Activated effector memory CD4-positive, alpha-beta T cell treated with Interleukin-2 at 50 U/mL for 16 hours (primary cell): ENCODE results near the gene LAMA3.
"Not testable (repeated sequence)": the region's sequence is repeated elsewhere in the genome, so short reads cannot be mapped to it uniquely, and the experiment has no call there.

Experiments used
- DNase-seq: peaks from one replicate; pipeline ENCODE4 v3.0.0-alpha.2; 2020

Gene LAMA3

GRCh38 chr18:23710068-23710527 is 20.8 kb downstream of the LAMA3 start:
- DNase-seq: no peak

DNA sequence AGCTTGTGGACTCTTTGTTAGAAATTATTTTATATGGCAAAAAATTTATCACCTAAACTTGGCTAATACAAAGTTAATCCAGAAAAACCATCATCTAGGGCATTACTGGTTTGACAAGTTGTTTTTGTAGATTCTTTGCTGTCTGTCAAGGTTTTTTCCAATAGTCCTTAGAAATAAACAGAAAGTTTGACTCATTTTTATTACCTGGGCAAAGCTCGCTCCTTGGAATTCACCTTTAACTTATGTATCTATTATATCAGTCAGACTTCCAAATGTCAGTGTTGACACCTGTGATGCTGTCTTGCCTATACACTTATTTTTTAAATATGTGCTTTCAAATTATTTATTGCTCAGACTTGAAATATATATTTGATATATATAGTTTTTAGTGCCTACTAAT is 21.7 kb downstream of the LAMA3 start:
- no peak for DNase-seq

GRCh38 chr18:23711426-23711825 is 22.2 kb downstream of the LAMA3 start:
- no peak for DNase-seq

- DNase-seq: no peak
These were observed 23.2 kb downstream of the LAMA3 start for GRCh38 chr18:23712445-23712844.

DNA sequence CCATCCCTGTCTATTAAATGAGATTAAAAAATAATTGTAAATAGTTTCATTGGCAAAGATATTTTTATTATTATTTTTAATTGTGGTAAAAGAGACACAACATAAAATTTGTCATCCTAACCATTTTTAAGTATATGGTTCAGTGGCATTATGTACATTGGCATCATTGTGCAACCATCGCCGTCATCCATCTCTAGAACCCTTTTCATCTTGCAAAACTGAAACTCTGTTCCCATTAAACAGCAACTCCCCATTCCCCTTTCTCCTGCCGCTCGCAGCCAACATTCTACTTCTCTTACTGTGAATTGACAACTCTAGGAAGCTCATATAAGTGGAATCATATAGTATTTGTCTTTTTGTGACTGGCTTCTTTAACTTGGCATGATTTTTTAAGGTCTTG is 25.3 kb downstream of the LAMA3 start:
- no peak for DNase-seq

DNA sequence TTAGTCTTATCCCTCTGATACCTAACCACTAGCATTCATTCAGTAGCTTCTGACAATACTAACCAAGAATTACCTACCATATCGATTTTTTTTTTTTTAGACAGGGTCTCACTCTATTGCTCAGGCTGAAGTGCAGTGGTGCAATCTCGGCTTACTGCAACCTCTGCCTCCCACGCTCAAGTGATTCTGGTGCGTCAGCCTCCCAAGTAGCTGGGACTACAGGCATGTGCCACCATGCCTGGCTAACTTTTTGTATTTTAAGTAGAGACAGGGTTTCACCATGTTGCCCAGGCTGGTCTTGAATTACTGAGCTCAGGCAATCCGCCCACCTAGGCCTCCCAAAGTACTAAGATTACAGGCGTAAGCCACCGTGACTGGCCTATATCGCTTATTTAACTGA is 26.8 kb downstream of the LAMA3 start:
- DNase-seq: not testable (repeated sequence)

GRCh38 chr18:23716516-23716915 is 27.3 kb downstream of the LAMA3 start:
- DNase-seq: no peak

- DNase-seq: no peak
These were observed 27.7 kb downstream of the LAMA3 start for GRCh38 chr18:23716966-23717365.

- no peak for DNase-seq
These were observed 29.0 kb downstream of the LAMA3 start for GRCh38 chr18:23718243-23718720.

DNA sequence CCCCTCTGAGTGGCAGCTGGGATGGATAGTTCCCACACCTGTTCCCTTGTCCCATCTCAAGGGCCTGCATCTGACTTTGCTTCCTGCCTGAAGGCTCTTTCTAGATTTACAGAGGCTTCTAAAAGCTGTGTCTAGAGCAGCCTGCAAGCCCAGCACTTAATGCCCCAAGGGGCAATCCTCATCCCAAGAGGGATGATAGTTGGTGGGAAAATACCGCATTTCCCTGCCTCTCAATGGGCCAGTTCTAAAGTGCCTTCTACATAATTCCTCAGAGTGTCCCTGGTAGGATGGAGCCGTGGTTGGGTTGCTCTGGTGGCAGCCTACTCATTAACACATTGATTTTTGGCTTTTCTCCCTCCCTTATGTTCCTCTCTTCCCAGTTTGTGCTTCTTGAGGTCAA is 29.5 kb downstream of the LAMA3 start:
- DNase-seq: no peak

DNA sequence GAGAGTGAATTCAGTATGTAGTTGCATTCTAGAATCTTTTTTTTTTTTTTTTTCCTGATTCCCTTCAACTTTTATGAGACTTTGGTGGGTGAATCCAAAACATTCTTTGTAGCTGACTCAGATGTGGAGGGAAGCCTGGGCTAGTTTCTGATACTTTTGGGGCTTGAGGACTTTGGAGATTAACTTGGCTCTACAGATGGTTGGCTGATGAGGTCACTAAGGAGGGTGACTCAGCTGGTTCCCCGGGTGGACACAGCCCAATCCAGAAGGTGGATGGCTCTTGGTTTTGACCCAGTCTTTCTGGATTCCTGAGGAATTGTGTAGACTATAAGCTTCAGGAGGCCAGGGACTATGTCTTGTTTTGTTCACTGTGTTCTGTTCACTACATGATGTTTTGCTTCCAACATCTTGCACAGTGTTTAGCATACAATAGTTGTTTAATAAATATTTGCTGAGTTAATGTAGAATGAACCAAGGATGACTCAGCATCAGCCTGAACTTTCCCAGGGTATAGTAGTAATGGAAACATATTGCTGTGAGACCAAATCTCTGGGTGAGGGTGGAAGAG is 30.5 kb downstream of the LAMA3 start:
- no peak for DNase-seq

GRCh38 chr18:23721696-23722480 is 32.6 kb downstream of the LAMA3 start:
- no peak for DNase-seq

GRCh38 chr18:23722646-23723045 is 33.4 kb downstream of the LAMA3 start:
- DNase-seq: no peak

GRCh38 chr18:23723121-23723520 is 33.9 kb downstream of the LAMA3 start:
- no peak for DNase-seq

- DNase-seq: no peak
These were observed 35.4 kb downstream of the LAMA3 start for GRCh38 chr18:23724681-23725080.

DNA sequence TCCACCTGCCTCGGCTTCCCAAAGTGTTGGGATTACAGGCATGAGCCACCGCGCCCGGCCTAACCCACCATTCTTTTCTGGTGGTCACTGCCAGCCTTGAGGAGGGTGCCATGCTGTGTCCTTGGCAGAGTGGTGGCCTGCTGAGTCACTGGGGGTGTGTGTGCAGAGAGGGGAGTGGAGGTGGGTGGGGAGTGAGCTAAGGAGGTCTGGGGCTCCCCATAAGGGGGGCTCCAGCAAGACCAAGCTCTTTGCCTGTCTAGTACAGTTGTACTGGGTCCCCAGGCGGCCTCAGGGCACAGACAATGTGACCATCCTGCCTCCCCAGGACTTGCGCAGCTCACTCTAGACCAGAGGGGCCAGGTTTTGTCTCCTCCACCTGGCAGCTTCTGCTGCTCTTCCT is 36.1 kb downstream of the LAMA3 start:
- DNase-seq: no peak

GRCh38 chr18:23725827-23726661 is 36.8 kb downstream of the LAMA3 start:
- no peak for DNase-seq

DNA sequence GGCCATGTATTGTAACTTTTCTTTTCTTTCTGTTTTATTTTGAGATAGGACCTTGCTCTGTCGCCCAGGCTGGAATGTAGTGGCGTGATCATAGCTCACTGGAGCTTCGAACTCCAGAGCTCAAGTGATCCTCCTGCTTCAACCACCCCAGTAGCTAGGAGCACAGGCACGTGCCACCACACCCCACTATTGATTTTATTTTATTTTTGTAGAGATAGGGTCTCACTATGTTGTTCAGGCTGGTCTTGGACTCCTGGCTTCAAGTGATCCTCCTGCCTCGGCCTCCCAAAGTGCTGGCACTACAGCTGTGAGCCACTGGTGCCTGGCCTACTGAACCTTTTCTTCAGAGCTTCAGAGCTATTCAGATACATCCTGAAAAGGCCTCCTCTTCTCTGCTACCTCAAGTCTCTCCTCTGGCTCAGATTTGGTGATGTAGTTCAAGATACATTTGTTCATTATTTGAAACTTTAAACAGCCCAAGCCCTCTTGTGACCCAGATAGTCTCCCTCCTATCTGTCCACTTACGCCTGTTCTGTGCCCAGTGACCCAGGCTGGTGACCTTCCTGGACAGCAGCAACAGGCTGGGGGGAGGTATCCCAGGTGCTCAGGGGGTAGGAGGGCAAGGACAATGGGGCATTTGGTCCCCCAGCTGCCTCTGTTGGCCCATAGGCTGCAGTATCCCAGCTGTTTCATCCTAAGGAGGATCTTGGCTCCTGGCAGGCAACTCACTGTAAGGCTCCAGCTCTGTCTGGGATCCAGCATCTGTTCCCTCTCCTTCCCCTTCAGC is 38.6 kb downstream of the LAMA3 start:
- no peak for DNase-seq

GRCh38 chr18:23730857-23731256 is 41.6 kb downstream of the LAMA3 start:
- no peak for DNase-seq

- DNase-seq: no peak
These were observed 42.6 kb downstream of the LAMA3 start for GRCh38 chr18:23731861-23732260.

GRCh38 chr18:23732439-23732838 is 43.2 kb downstream of the LAMA3 start:
- no peak for DNase-seq

GRCh38 chr18:23733265-23733664 is 44.0 kb downstream of the LAMA3 start:
- not testable (repeated sequence) for DNase-seq

DNA sequence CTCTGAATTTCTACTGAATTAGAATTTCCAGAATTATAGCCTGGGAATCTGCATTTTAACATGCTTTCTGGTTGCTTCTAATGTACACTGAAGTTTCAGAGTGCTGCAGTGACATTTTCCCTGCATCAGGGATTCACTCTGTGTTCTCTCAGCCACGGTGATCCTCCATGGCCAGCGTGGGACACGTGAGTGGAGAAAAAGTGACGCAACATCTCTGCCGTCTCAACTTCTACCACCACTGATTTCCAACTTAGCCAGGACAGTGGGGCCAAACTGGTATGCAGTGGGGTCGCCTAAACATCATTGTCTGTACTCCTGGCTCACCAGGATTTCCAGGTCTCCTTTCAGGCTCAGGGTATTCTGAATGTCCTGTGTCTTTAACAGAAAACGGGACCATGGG is 44.6 kb downstream of the LAMA3 start:
- DNase-seq: no peak
